A549 treated with AZD9567 at 1 μM for 4 hours (cell line): Measurements from ENCODE around the gene SCYGR1. TPM values are rescaled to one million over a fixed set of nuclear protein-coding genes. Genes with fewer than 3 reads are reported as not detected.

Source experiments
- total RNA-seq: library from RNA; stranded (reverse); fragments of 200-300 nt; extraction: Qiagen RNA extraction; gene quantifications from 5 replicates; pipeline ENCODE4 v1.2.3, GENCODE V29; 2022; ENCODE audit not compliant: insufficient read depth

SCYGR1 gene
- not detected in 5 replicates for total RNA-seq

GRCh38 chr2:227387583-227387982 lies at the start of gene SCYGR1:
TSS of gene SCYGR1 (minus strand) at chr2:227387949. CDS start at chr2:227387949, 0 bp downstream.

GRCh38 chr2:227379095-227379494 lies 8.7 kb downstream of the SCYGR1 start, which contains the start of gene TM4SF20:
TSS of gene TM4SF20 (minus strand) at chr2:227379306. CDS start at chr2:227379268, 38 bp downstream.

Other genes starting within 250 kb of the SCYGR1 start
- 1.2 to 2.1 TPM (median 1.7 TPM) in 5 replicates for gene COL4A4, start 223.7 kb downstream of the SCYGR1 start, total RNA-seq
- 0.33 to 1.7 TPM (median 0.94 TPM) in 5 replicates for gene COL4A3, start 223.3 kb downstream of the SCYGR1 start, total RNA-seq
- 97.1 to 122 TPM (median 99.8 TPM) in 5 replicates for gene MFF, start 62.7 kb downstream of the SCYGR1 start, total RNA-seq
- 5.8 to 11.8 TPM (median 8.4 TPM) in 5 replicates for gene TM4SF20, start 8.6 kb downstream of the SCYGR1 start, total RNA-seq
- 111 to 145 TPM (median 116 TPM) in 5 replicates for gene AGFG1, start 84.2 kb upstream of the SCYGR1 start, total RNA-seq
- gene SCYGR2, start 210.9 kb upstream of the SCYGR1 start, total RNA-seq = not detected in 5 replicates
- gene SCYGR3, start 226.9 kb upstream of the SCYGR1 start, total RNA-seq = not detected in 5 replicates
- not detected in 5 replicates for gene SCYGR4, start 229.5 kb upstream of the SCYGR1 start, total RNA-seq